ENCODE measurements around the gene AMZ2. TPM values are rescaled to one million over a fixed set of nuclear protein-coding genes. Genes with fewer than 3 reads are reported as not detected.

AMZ2 gene
- polyA plus RNA-seq, 3 donors = 34.0 to 67.6 (median 67.2) TPM

DNA sequence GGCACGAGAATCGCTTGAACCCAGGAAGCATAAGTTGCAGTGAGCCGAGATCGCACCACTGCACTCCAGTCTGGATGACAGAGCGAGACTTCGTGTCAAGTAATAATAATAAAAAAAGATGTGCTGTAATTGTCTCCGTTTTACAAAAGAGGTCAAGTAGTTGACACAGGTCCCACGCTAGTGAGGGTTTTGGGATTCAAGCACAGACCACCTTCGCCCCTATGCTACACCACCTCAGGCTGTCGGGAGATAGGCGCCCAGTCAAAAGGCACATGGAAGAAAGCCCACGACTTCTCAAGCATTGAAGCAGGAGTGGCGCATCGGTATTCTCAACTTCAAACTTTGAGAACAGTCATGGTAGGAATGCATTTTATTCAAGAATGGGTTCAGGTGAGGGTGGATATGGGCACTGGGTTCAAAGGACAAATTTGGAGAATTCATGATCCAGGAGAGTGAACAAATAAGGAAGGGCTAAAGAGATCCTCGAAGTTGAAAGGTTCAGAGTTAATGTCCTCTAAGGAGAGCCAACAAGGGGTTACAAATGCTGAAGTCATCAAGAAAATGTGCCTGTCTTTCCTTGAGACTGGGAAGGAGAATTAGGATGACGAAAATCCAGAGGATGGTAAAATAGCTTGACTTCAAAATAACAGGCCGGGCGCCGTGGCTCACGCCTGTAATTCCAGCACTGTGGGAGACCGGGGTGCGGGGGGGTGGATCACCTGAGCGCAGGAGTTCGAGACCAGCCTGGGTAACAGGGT is 1.4 kb upstream of the AMZ2 start:
- DNase-seq = no peak
- Histone ChIP-seq H3K4me2 (replicated peaks; ENCODE audit: extremely low read depth, low read length, poor library complexity, severe bottlenecking) (peak overlapping the region; percentile 82), H3K4me1 (ENCODE audit: control insufficient read depth in 1 of 2, insufficient read depth in 2 of 2, low read length in 2 of 2) (peaks cover 29 to 33% of the 10 kb centered on the region in 2 donors), H3K9me3 (replicated peaks in 1 of 2; ENCODE audit: control insufficient read depth in 1 of 2, insufficient read depth in 1 of 2, low read length in 2 of 2) (no peaks in the 10 kb centered on the region), H2AFZ (ENCODE audit: insufficient read depth, low read depth, low read length, poor library complexity, severe bottlenecking) (no peak overlapping the region), H3K9ac (ENCODE audit: insufficient read depth, low read length, poor library complexity, severe bottlenecking) (peak overlapping the region; percentile 89), H3K27ac (ENCODE audit: low read depth in 1 of 2, low read length in 2 of 2) (peak overlapping the region; percentile 97), H3K36me3 (replicated peaks in 1 of 2; ENCODE audit: control insufficient read depth in 1 of 2, insufficient read depth in 2 of 2, low read length in 2 of 2) (peaks cover 0 to 7% of the 10 kb centered on the region in 2 donors), H4K20me1 (ENCODE audit: insufficient read depth, low read length) (no peaks in the 10 kb centered on the region), H3K27me3 (ENCODE audit: control insufficient read depth in 2 of 2, insufficient read depth in 2 of 2, low read length in 2 of 2) (no peaks in the 10 kb centered on the region), H3K79me2 (ENCODE audit: insufficient read depth, low read length) (no peaks in the 10 kb centered on the region), H3K4me3 (replicated peaks in 1 of 3; ENCODE audit: low read depth in 2 of 3, low read length in 3 of 3) (peak overlapping the region in 1 of 3 experiments; percentile 77)
- no peak for TF ChIP-seq CTCF (IDR thresholded peaks at IDR 0.05)
- intact Hi-C loops (cut with micrococcal nuclease) = loop anchor here (1.0 to 5.0 kb wide), 6 partner anchors 9 to 211 kb away; partner anchors contain the start of genes ARSG (in 1 of the 2), SLC16A6 (in 1 of the 2) and WIPI1 (in 1 of the 2)
- Mint-ChIP-seq H3K4me3 (peak overlapping the region; percentile 66 to 83), H3K36me3 (peaks cover 10 to 11% of the 10 kb centered on the region in 2 donors), H3K27ac (peak overlapping the region; percentile 69 to 98 (median 96)), H3K27me3 (ENCODE audit: low read depth in 3 of 3) (peaks cover 2 to 10% (median 2%) of the 10 kb centered on the region in 3 donors), H3K9me3 (no peaks in the 10 kb centered on the region), H3K4me1 (peaks cover 30% of the 10 kb centered on the region)
- WGBS (ENCODE audit: insufficient coverage) = 95% methylated on average over 17 of the region's 24 CpGs

- Mint-ChIP-seq H3K36me3 (peaks cover 21 to 27% of the 10 kb centered on the region in 2 donors), H3K4me3 (peak overlapping the region; percentile 83 to 92), H3K27ac (peak overlapping the region; percentile 91 to 99 (median 97)), H3K27me3 (ENCODE audit: low read depth in 3 of 3) (peaks cover 2 to 10% (median 3%) of the 10 kb centered on the region in 3 donors), H3K9me3 (peaks cover 0 to 2% (median 0%) of the 10 kb centered on the region in 7 donors), H3K4me1 (peaks cover 35% of the 10 kb centered on the region)
- WGBS (ENCODE audit: insufficient coverage) = 0% methylated on average over 14 of the region's 19 CpGs
- Histone ChIP-seq H3K79me2 (ENCODE audit: insufficient read depth, low read length) (no peaks in the 10 kb centered on the region), H3K9me3 (replicated peaks in 1 of 2; ENCODE audit: control insufficient read depth in 1 of 2, insufficient read depth in 1 of 2, low read length in 2 of 2) (no peaks in the 10 kb centered on the region), H3K4me1 (ENCODE audit: control insufficient read depth in 1 of 2, insufficient read depth in 2 of 2, low read length in 2 of 2) (peaks cover 29 to 33% of the 10 kb centered on the region in 2 donors), H4K20me1 (ENCODE audit: insufficient read depth, low read length) (no peaks in the 10 kb centered on the region), H3K4me3 (replicated peaks in 1 of 3; ENCODE audit: low read depth in 2 of 3, low read length in 3 of 3) (peak overlapping the region; percentile 61 to 77 (median 70)), H3K27me3 (ENCODE audit: control insufficient read depth in 2 of 2, insufficient read depth in 2 of 2, low read length in 2 of 2) (no peaks in the 10 kb centered on the region), H3K9ac (ENCODE audit: insufficient read depth, low read length, poor library complexity, severe bottlenecking) (peak overlapping the region; percentile 89), H3K36me3 (replicated peaks in 1 of 2; ENCODE audit: control insufficient read depth in 1 of 2, insufficient read depth in 2 of 2, low read length in 2 of 2) (peaks cover 0 to 8% of the 10 kb centered on the region in 2 donors), H3K27ac (ENCODE audit: low read depth in 1 of 2, low read length in 2 of 2) (peak overlapping the region; percentile 86 to 97), H3K4me2 (replicated peaks; ENCODE audit: extremely low read depth, low read length, poor library complexity, severe bottlenecking) (peak overlapping the region; percentile 82), H2AFZ (ENCODE audit: insufficient read depth, low read depth, low read length, poor library complexity, severe bottlenecking) (peak overlapping the region; percentile 44)
- DNase-seq = peak; percentile 47 to 74 (median 61)
- no peak for TF ChIP-seq CTCF (IDR thresholded peaks at IDR 0.05)
- intact Hi-C loops (cut with micrococcal nuclease) = loop anchor here (5.0 kb wide), 4 partner anchors 41 to 209 kb away; partner anchors contain the start of genes ARSG (in 1 of the 2), SLC16A6 (in 1 of the 2) and WIPI1 (in 1 of the 2)
Measured at GRCh38 chr17:68248199-68248825, 469 bp downstream of the AMZ2 start.
